PC-3 (cell line): Measurements from ENCODE around the gene BLZF1. TPM values are rescaled to one million over a fixed set of nuclear protein-coding genes. Genes with fewer than 3 reads are reported as not detected.
"Not testable (repeated sequence)": the region's sequence is repeated elsewhere in the genome, so short reads cannot be mapped to it uniquely, and the experiment has no call there.

ENCODE experiments used
- ATAC-seq: fragments of 200-7000 bp; cut with Tn5 transposase; 2 replicates; pipeline ENCODE4 v1.9.1; 2020; ENCODE audit warnings: mild to moderate bottlenecking, moderate library complexity
- BruUV-seq: library from RNA; stranded (reverse); fragments of 400-500 nt; replicated peaks from 2 replicates; lab custom pipeline; 2021; lab: Mats Ljungman, UMichigan
- CTCF ChIA-PET: fragments of 300-600 bp; sonication (Branson Sonifier 250); formaldehyde crosslinking; loops from one replicate; lab custom pipeline; 2022; ENCODE audit warnings: antibody characterized with exemption; lab: Charles Lee
- POLR2A ChIA-PET: fragments of 300-600 bp; sonication (Branson Sonifier 250); formaldehyde crosslinking; loops from one replicate; lab custom pipeline; 2022; ENCODE audit warnings: antibody characterized with exemption; ENCODE audit not compliant: unreplicated experiment; lab: Charles Lee
- DNase-seq: peaks from one replicate; pipeline ENCODE4 v3.0.0-alpha.2; 2015
- H2AFZ ChIP-seq: fragments of 300-600 bp; sonication (generic); 2 replicates; pipeline ENCODE4 v1.6.0; 2016; ENCODE audit warnings: antibody characterized with exemption, low read length
- H3F3A ChIP-seq: fragments of 300-600 bp; sonication (generic); one replicate; pipeline ENCODE4 v1.6.0; 2017; ENCODE audit warnings: antibody characterized with exemption, low read length, control low read depth, mild to moderate bottlenecking; ENCODE audit not compliant: unreplicated experiment
- H3K27ac ChIP-seq: fragments of 300-600 bp; sonication (generic); 2 replicates; pipeline ENCODE4 v1.5.1; 2016; ENCODE audit warnings: mild to moderate bottlenecking, low read length
- H3K27me3 ChIP-seq: fragments of 300-600 bp; sonication (generic); 2 replicates; pipeline ENCODE4 v1.6.1; 2016; ENCODE audit warnings: low read length, mixed read lengths
- H3K36me3 ChIP-seq: fragments of 300-600 bp; sonication (generic); 2 replicates; pipeline ENCODE4 v1.6.1; 2016; ENCODE audit warnings: low read depth, mixed run types, low read length, mixed read lengths
- H3K4me1 ChIP-seq: fragments of 300-600 bp; sonication (generic); 2 replicates; pipeline ENCODE4 v1.5.1; 2016; ENCODE audit warnings: low read length; ENCODE audit not compliant: insufficient read depth
- H3K4me2 ChIP-seq: fragments of 300-600 bp; sonication (generic); 2 replicates; pipeline ENCODE4 v1.6.0; 2016; ENCODE audit warnings: low read length
- H3K4me3 ChIP-seq: fragments of 300-600 bp; sonication (generic); 2 replicates; pipeline ENCODE4 v1.5.1; 2016; ENCODE audit warnings: mild to moderate bottlenecking, low read length, mixed read lengths
- H3K79me2 ChIP-seq: fragments of 300-600 bp; sonication (generic); 2 replicates; pipeline ENCODE4 v1.6.1; 2017; ENCODE audit warnings: low read length, mixed read lengths
- H3K9ac ChIP-seq: fragments of 300-600 bp; sonication (generic); 2 replicates; pipeline ENCODE4 v1.6.0; 2016; ENCODE audit warnings: mild to moderate bottlenecking, low read length
- H3K9me2 ChIP-seq: fragments of 300-600 bp; sonication (generic); replicated peaks from 2 replicates; pipeline ENCODE4 v1.6.1; 2016; ENCODE audit warnings: mixed run types, low read length, mixed read lengths
- H3K9me3 ChIP-seq: fragments of 300-600 bp; sonication (generic); 2 replicates; pipeline ENCODE4 v1.6.1; 2016; ENCODE audit warnings: low read length, mixed read lengths
- H4K20me1 ChIP-seq: fragments of 300-600 bp; sonication (generic); 2 replicates; pipeline ENCODE4 v1.6.1; 2016; ENCODE audit warnings: low read length, mixed read lengths
- EZH2 ChIP-seq: fragments of 300-600 bp; sonication (generic); IDR thresholded peaks from one replicate; pipeline ENCODE4 v1.6.1; 2017; ENCODE audit warnings: antibody characterized with exemption, mild to moderate bottlenecking, low read length; ENCODE audit not compliant: unreplicated experiment
- EZH2phosphoT487 ChIP-seq: fragments of 300-600 bp; sonication (generic); IDR thresholded peaks from 2 replicates; pipeline ENCODE4 v1.6.1; 2018; ENCODE audit warnings: mild to moderate bottlenecking, antibody characterized with exemption, low read length, borderline replicate concordance
- intact Hi-C: fragments of 100-400 bp; cut with micrococcal nuclease; formaldehyde crosslinking; loops from 2 replicates; pipeline ENCODE4 v1.9.0; 2023
- total RNA-seq: library from RNA; depleted of rRNA; stranded (reverse); fragments of >200 nt; gene quantifications from 2 replicates; pipeline ENCODE4 v1.2.3, GENCODE V29; 2014
- TF ChIP-seq, protein P1 (sequence below): fragments of 300-600 bp; sonication (generic); conservative IDR thresholded peaks from 2 replicates; pipeline ENCODE4 v1.5.1; 2017; ENCODE audit warnings: antibody characterized with exemption, low read depth, mild to moderate bottlenecking, low read length

The BLZF1 gene
- total RNA-seq, 1 experiment from 2014 or later, result 37.4 TPM

DNA sequence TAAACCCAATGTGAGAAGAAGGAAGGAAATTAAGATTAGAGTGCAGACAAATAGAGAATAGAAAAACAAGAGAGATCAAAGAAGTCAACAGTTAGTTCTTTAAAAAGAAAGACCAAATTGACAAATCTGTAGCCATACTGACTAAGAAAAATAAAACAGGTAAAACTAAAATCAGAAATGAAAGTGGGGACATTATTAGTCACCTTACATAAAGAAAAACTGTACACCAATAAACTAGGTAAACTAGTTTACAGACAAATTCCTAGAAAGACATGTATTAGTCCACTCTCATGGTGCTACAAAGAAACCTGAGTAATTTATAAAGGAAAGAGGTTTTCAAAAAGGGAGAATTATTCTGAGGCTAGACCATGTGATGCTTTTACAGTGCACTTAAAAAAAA lies 22.3 kb downstream of the BLZF1 start:
- no peak overlapping the region for H2AFZ ChIP-seq
- H3K4me1 ChIP-seq, result 0 out of 2 replicates have a peak, but pooled peaks cover 8% of the 10 kb centered on the region
- no peaks in the 10 kb centered on the region for H3F3A ChIP-seq
- peaks cover 57% of the 10 kb centered on the region for H3K36me3 ChIP-seq
- no peaks in the 10 kb centered on the region for H3K79me2 ChIP-seq
- H3K9ac ChIP-seq, result no peak overlapping the region
- BruUV-seq, result no TSS peak
- no peaks in the 10 kb centered on the region for H4K20me1 ChIP-seq
- no peaks in the 10 kb centered on the region for H3K27me3 ChIP-seq
- H3K9me2 ChIP-seq, result no peaks in the 10 kb centered on the region
- H3K27ac ChIP-seq, result no peak overlapping the region
- no peak for ATAC-seq
- H3K4me3 ChIP-seq, result no peak overlapping the region
- H3K4me2 ChIP-seq, result no peak overlapping the region
- POLR2A ChIA-PET, result no interaction called here
- no peak for TF ChIP-seq EZH2phosphoT487
- TF ChIP-seq, protein P1, sequence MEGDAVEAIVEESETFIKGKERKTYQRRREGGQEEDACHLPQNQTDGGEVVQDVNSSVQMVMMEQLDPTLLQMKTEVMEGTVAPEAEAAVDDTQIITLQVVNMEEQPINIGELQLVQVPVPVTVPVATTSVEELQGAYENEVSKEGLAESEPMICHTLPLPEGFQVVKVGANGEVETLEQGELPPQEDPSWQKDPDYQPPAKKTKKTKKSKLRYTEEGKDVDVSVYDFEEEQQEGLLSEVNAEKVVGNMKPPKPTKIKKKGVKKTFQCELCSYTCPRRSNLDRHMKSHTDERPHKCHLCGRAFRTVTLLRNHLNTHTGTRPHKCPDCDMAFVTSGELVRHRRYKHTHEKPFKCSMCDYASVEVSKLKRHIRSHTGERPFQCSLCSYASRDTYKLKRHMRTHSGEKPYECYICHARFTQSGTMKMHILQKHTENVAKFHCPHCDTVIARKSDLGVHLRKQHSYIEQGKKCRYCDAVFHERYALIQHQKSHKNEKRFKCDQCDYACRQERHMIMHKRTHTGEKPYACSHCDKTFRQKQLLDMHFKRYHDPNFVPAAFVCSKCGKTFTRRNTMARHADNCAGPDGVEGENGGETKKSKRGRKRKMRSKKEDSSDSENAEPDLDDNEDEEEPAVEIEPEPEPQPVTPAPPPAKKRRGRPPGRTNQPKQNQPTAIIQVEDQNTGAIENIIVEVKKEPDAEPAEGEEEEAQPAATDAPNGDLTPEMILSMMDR, result no peak
- TF ChIP-seq EZH2, result no peak
- intact Hi-C loops, result no loop called here
- no peak for DNase-seq
- H3K9me3 ChIP-seq, result no peaks in the 10 kb centered on the region
- CTCF ChIA-PET, result interaction anchor here (0.6 kb wide), 1 partner anchor 205 kb away, joined by 4 read pairs; no protein-coding TSS in a partner anchor

DNA sequence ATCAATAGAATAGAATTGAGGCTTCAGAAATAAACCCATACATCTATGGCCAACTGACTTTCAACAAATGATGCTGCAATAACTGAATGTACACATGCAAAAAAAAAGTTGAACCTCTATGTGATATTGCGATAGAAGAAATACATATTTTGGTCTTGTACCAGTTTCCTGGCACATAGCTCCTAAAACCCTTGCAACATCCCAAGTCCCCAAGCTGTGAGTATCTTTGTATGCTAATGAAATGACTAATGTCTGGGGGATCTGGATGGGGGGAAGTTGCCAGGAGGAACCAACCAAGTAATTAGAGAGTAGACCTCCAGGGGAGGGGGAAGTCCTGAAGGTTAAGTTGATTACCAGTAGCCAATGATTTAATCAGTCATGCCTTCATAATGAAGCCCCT lies 24.4 kb downstream of the BLZF1 start:
- Histone ChIP-seq H4K20me1 (no peaks in the 10 kb centered on the region), H3F3A (no peaks in the 10 kb centered on the region), H3K9me2 (no peaks in the 10 kb centered on the region), H3K9me3 (no peaks in the 10 kb centered on the region), H3K27me3 (no peaks in the 10 kb centered on the region), H3K9ac (no peak overlapping the region), H3K79me2 (no peaks in the 10 kb centered on the region), H3K27ac (no peak overlapping the region), H3K4me1 (0 out of 2 replicates have a peak, but pooled peaks cover 2% of the 10 kb centered on the region), H3K4me2 (no peak overlapping the region), H3K4me3 (no peak overlapping the region), H2AFZ (no peak overlapping the region), H3K36me3 (peaks cover 53% of the 10 kb centered on the region)
- DNase-seq, result no peak
- CTCF ChIA-PET, result no interaction called here
- BruUV-seq, result no TSS peak
- TF ChIP-seq, protein P1, result no peak
- TF ChIP-seq EZH2 (no peak), EZH2phosphoT487 (no peak)
- intact Hi-C loops, result no loop called here
- POLR2A ChIA-PET, result no interaction called here
- no peak for ATAC-seq

DNA sequence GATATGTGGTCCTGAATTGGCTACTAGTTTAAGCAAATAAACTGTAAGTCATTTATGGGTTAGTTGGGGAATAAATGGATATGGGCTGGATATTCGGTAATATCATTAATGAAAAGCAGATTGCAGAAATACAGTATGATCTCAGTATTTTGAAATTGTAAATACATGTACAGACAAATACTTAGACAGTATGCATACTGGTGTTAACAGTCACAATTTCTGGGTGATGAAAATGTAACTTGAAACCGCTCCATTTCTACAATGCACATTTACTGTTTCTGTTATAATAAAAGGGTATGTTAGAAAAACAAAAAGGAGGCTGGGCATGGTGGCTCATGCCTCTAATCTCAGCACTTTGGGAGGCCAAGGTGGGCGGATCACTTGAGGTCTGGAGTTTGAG lies 28.0 kb downstream of the BLZF1 start:
- TF ChIP-seq EZH2 (no peak), EZH2phosphoT487 (no peak)
- TF ChIP-seq, protein P1, result no peak
- Histone ChIP-seq H3K4me2 (no peak overlapping the region), H4K20me1 (no peaks in the 10 kb centered on the region), H3K4me3 (no peak overlapping the region), H3K4me1 (no peaks in the 10 kb centered on the region), H3K36me3 (peaks cover 28% of the 10 kb centered on the region), H3K27me3 (no peaks in the 10 kb centered on the region), H2AFZ (no peak overlapping the region), H3K79me2 (no peaks in the 10 kb centered on the region), H3F3A (no peaks in the 10 kb centered on the region), H3K9me3 (no peaks in the 10 kb centered on the region), H3K9ac (no peak overlapping the region), H3K9me2 (no peaks in the 10 kb centered on the region), H3K27ac (no peak overlapping the region)
- ChIA-PET POLR2A (no interaction called here), CTCF (no interaction called here)
- ATAC-seq, result no peak
- DNase-seq, result no peak
- intact Hi-C loops, result no loop called here
- BruUV-seq, result no TSS peak

DNA sequence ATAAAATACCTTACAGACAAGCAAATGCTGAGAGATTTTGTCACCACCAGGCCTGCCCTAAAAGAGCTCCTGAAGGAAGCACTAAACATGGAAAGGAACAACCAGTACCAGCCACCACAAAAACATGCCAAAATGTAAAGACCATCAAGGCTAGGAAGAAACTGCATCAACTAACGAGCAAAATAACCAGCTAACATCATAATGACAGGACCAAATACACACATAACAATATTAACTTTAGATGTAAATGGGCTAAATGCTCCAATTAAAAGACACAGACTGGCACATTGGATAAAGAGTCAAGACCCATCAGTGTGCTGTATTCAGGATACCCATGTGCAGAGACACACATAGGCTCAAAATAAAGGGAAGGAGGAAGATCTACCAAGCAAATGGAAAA lies 34.6 kb downstream of the BLZF1 start:
- not testable (repeated sequence) for DNase-seq

More for the DNA sequence above, 34.6 kb downstream of the BLZF1 start:
- H3K9ac ChIP-seq, BruUV-seq, H3K36me3 ChIP-seq, H3K79me2 ChIP-seq, intact Hi-C loops, H3K4me1 ChIP-seq, H3K9me2 ChIP-seq, H3K9me3 ChIP-seq, H3K27ac ChIP-seq, CTCF ChIA-PET, H3F3A ChIP-seq, H3K4me3 ChIP-seq, H3K4me2 ChIP-seq, POLR2A ChIA-PET, ATAC-seq, H2AFZ ChIP-seq, H3K27me3 ChIP-seq, H4K20me1 ChIP-seq: not testable (repeated sequence)
